Stimulated activated CD4-positive, alpha-beta T cell treated with anti-CD3 and anti-CD28 coated beads, Interleukin-4, amount 100 ng/mL, for 1 hour (primary cell): ENCODE measurements around the gene CCDC116.
"Not testable (repeated sequence)": the region's sequence is repeated elsewhere in the genome, so short reads cannot be mapped to it uniquely, and the experiment has no call there.

ENCODE experiments used
- DNase-seq: peaks from one replicate; pipeline ENCODE4 v3.0.0-alpha.2; 2020

The CCDC116 gene

GRCh38 chr22:21634081-21634480, 1.5 kb downstream of the CCDC116 start:
- DNase-seq, result no peak

- DNase-seq, result no peak
Observed at GRCh38 chr22:21634844-21635243, 2.3 kb downstream of the CCDC116 start.

- DNase-seq, result no peak
Observed at GRCh38 chr22:21635771-21636510, 3.4 kb downstream of the CCDC116 start.

- no peak for DNase-seq
Observed at GRCh38 chr22:21636629-21637218, 4.2 kb downstream of the CCDC116 start.

- not testable (repeated sequence) for DNase-seq
Observed at GRCh38 chr22:21637450-21637849, 4.9 kb downstream of the CCDC116 start.

GRCh38 chr22:21639359-21639758, 6.8 kb downstream of the CCDC116 start:
- no peak for DNase-seq

GRCh38 chr22:21640810-21641209, 8.2 kb downstream of the CCDC116 start:
- no peak for DNase-seq

- DNase-seq, result no peak
Observed at GRCh38 chr22:21641417-21641788, 8.8 kb downstream of the CCDC116 start.

GRCh38 chr22:21641789-21642583, 9.4 kb downstream of the CCDC116 start, which contains the start of gene SDF2L1:
SDF2L1 (plus strand) TSS chr22:21642302; CDS start chr22:21642337, 35 bp downstream.
- DNase-seq, result peak; percentile 98

- DNase-seq, result peak; percentile 66
Observed at GRCh38 chr22:21642584-21643448, 10.3 kb downstream of the CCDC116 start.

GRCh38 chr22:21643533-21644357, 11.2 kb downstream of the CCDC116 start:
- DNase-seq, result no peak

- not testable (repeated sequence) for DNase-seq
Observed at GRCh38 chr22:21645513-21645912, 13.0 kb downstream of the CCDC116 start.

- DNase-seq, result peak; percentile 72
Observed at GRCh38 chr22:21646608-21647590, 14.3 kb downstream of the CCDC116 start.

GRCh38 chr22:21650280-21650679, 17.7 kb downstream of the CCDC116 start:
- no peak for DNase-seq

- no peak for DNase-seq
Observed at GRCh38 chr22:21650823-21651520, 18.4 kb downstream of the CCDC116 start.

GRCh38 chr22:21651521-21652009, 19.0 kb downstream of the CCDC116 start:
- no peak for DNase-seq

- DNase-seq, result peak; percentile 85
Observed at GRCh38 chr22:21652010-21652546, 19.5 kb downstream of the CCDC116 start.

GRCh38 chr22:21652547-21653545, 20.3 kb downstream of the CCDC116 start:
- DNase-seq, result no peak
